Thymus (tissue), 14 donors: ENCODE data around the gene RNASE11. TPM values are rescaled to one million over a fixed set of nuclear protein-coding genes. Genes with fewer than 3 reads are reported as not detected.

Experiments used
- DNase-seq, 9 donors: peaks; one replicate each; pipeline ENCODE4 v3.0.0-alpha.2; 2013; ENCODE audit warnings: low spot score in 9 of 9, low read depth in 6 of 9, missing footprints in 1 of 9
- H3K27ac ChIP-seq, 2 donors: one replicate each; pipeline ENCODE4 v1.5.1; 2013; ENCODE audit warnings: control low read depth in 1 of 2, low read depth in 1 of 2, low read length in 1 of 2, mild to moderate bottlenecking in 1 of 2, moderate library complexity in 1 of 2
- H3K27me3 ChIP-seq, 2 donors: one replicate each; pipeline ENCODE4 v1.5.1; 2013; ENCODE audit warnings: low read length in 1 of 2; ENCODE audit not compliant: control insufficient read depth in 2 of 2, insufficient read depth in 1 of 2
- H3K36me3 ChIP-seq, 2 donors: one replicate each; pipeline ENCODE4 v1.5.1; 2013; ENCODE audit warnings: low read length in 1 of 2, mild to moderate bottlenecking in 1 of 2, moderate library complexity in 1 of 2; ENCODE audit not compliant: control insufficient read depth in 2 of 2, insufficient read depth in 2 of 2
- H3K4me1 ChIP-seq, 2 donors: one replicate each; pipeline ENCODE4 v1.5.1; 2013; ENCODE audit warnings: low read length in 2 of 2; ENCODE audit not compliant: control insufficient read depth in 2 of 2, insufficient read depth in 2 of 2
- H3K4me3 ChIP-seq, 2 donors: one replicate each; pipeline ENCODE4 v1.5.1; 2013; ENCODE audit warnings: low read length in 2 of 2, control low read depth in 1 of 2, mild to moderate bottlenecking in 1 of 2
- H3K9me3 ChIP-seq, 2 donors: one replicate each; pipeline ENCODE4 v1.5.1; 2013; ENCODE audit warnings: low read length in 1 of 2, mild to moderate bottlenecking in 1 of 2; ENCODE audit not compliant: control insufficient read depth in 2 of 2, insufficient read depth in 1 of 2
- WGBS: extraction: QIAGEN DNeasy Blood & Tissue Kit; methylation state at CpG from one replicate; pipeline ENCODE4 v1.1.7; 2013; 5-methylcytosine and 5-hydroxymethylcytosine counted together
- long read RNA-seq, 10 donors: transcript quantifications; one replicate each; lab custom pipeline, GENCODE V29; 2026
- polyA plus RNA-seq: library from polyadenylated mRNA; stranded (reverse); fragments of 200-250 nt; gene quantifications from one replicate; pipeline ENCODE4 v1.2.3, GENCODE V29; 2013
- total RNA-seq: library from RNA; stranded (reverse); fragments of 120-200 nt; gene quantifications from one replicate; pipeline ENCODE4 v1.2.4, GENCODE V29; 2013
- donor health status: healthy.

Gene RNASE11
- not detected for total RNA-seq
- 0.02 TPM for polyA plus RNA-seq
- long read RNA-seq, donor 1, result 0 reads
- long read RNA-seq, donor 2, result 0 reads
- long read RNA-seq, donor 3, result 0 reads
- long read RNA-seq, donor 4, result 0 reads
- long read RNA-seq, donor 5, result 0 reads
- long read RNA-seq, donor 6, result 0 reads
- long read RNA-seq, donor 7, result 0 reads
- long read RNA-seq, donor 8, result 0 reads
- long read RNA-seq, donor 9, result 0 reads
- long read RNA-seq, donor 10, result 0 reads

GRCh38 chr14:20587489-20588154, at the start of gene RNASE11:
TSS of gene RNASE11 (minus strand) at chr14:20588001.
- H3K27ac ChIP-seq, result no peak within 1 kb of the TSS
- no peaks in the 10 kb centered on the region for H3K4me1 ChIP-seq
- H3K36me3 ChIP-seq, result no peaks in the 10 kb centered on the region
- no peak for DNase-seq
- H3K4me3 ChIP-seq, result no peak within 1 kb of the TSS
- H3K9me3 ChIP-seq, result no peaks in the 10 kb centered on the region
- 95% methylated on average over 6 of the region's 6 CpGs for WGBS
- no peaks in the 10 kb centered on the region for H3K27me3 ChIP-seq

DNA sequence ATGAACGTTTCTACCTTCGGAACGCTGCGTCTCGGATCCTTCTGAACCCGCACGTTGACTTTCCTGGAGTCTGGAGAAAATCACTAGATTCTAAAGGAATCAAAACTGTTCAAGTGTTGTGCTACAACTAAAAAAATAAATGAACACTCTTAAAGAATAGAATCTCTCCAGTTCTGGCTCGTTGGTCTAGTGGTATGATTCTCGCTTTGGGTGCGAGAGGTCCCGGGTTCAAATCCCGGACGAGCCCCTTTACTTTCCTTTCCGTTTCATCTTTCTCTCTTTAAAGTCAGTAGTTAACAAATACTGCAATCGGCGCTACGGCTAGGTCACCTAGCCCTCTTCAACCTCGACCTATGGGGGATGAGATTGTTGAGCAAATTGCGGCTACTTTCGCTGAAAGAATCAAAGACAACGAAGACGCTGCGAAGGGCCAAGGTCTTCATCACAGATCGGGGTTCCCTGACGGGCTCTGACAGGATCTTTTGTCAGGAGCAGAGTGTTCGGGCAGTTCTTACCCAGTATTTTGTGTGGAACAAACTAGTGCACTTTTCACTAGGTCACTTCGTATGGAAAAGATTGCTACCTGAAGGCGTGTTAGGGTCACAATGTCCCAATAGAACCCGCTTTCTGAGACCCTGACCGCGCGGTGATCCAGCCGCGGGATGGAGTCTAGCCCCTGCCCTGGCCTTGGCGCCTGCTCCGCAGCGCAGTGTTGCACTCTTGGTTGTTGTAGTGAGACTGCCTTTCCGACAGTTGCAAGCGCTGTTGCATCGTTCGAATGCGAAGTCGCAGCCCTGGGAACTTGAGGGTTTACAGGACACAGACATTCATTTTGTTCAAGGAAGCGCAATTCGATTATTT, 45.3 kb upstream of the RNASE11 start:
- Histone ChIP-seq H3K36me3 (no peaks in the 10 kb centered on the region), H3K27me3 (peaks cover 35 to 67% of the 10 kb centered on the region in 2 donors), H3K27ac (no peak overlapping the region), H3K9me3 (peaks cover 4% of the 10 kb centered on the region in 2 donors), H3K4me1 (peaks cover 4 to 15% of the 10 kb centered on the region in 2 donors), H3K4me3 (peak overlapping the region in 1 of 2 donors; percentile 35)
- DNase-seq, result peak in 2 of 9 donors; percentile 31 to 44
- WGBS, result 9% methylated on average over 45 of the region's 45 CpGs

GRCh38 chr14:20632448-20632830, 44.6 kb upstream of the RNASE11 start:
- Histone ChIP-seq H3K9me3 (peaks cover 4% of the 10 kb centered on the region in 2 donors), H3K36me3 (no peaks in the 10 kb centered on the region), H3K4me3 (peak overlapping the region in 1 of 2 donors; percentile 35), H3K4me1 (peaks cover 4 to 15% of the 10 kb centered on the region in 2 donors), H3K27me3 (peaks cover 36 to 71% of the 10 kb centered on the region in 2 donors), H3K27ac (no peak overlapping the region)
- under 1% methylated on average over 19 of the region's 19 CpGs for WGBS
- no peak for DNase-seq

GRCh38 chr14:20631880-20632389, 44.1 kb upstream of the RNASE11 start:
- peak overlapping the region in 1 of 2 donors; percentile 35 for H3K4me3 ChIP-seq
- no peak overlapping the region for H3K27ac ChIP-seq
- H3K36me3 ChIP-seq, result no peaks in the 10 kb centered on the region
- 3% methylated on average over 18 of the region's 18 CpGs for WGBS
- H3K4me1 ChIP-seq, result peaks cover 4 to 15% of the 10 kb centered on the region in 2 donors
- peaks cover 4% of the 10 kb centered on the region in 2 donors for H3K9me3 ChIP-seq
- DNase-seq, result no peak
- peaks cover 41 to 73% of the 10 kb centered on the region in 2 donors for H3K27me3 ChIP-seq

- Histone ChIP-seq H3K4me1 (peaks cover 4 to 15% of the 10 kb centered on the region in 2 donors), H3K27me3 (peaks cover 46 to 80% of the 10 kb centered on the region in 2 donors), H3K4me3 (peak overlapping the region in 1 of 2 donors; percentile 20), H3K27ac (no peak overlapping the region), H3K9me3 (peaks cover 4% of the 10 kb centered on the region in 2 donors), H3K36me3 (no peaks in the 10 kb centered on the region)
- WGBS, result 3% methylated on average over 19 of the region's 19 CpGs
- peak in 1 of 9 donors; percentile 40 for DNase-seq
Measured at GRCh38 chr14:20631023-20631879, 43.5 kb upstream of the RNASE11 start.

DNA sequence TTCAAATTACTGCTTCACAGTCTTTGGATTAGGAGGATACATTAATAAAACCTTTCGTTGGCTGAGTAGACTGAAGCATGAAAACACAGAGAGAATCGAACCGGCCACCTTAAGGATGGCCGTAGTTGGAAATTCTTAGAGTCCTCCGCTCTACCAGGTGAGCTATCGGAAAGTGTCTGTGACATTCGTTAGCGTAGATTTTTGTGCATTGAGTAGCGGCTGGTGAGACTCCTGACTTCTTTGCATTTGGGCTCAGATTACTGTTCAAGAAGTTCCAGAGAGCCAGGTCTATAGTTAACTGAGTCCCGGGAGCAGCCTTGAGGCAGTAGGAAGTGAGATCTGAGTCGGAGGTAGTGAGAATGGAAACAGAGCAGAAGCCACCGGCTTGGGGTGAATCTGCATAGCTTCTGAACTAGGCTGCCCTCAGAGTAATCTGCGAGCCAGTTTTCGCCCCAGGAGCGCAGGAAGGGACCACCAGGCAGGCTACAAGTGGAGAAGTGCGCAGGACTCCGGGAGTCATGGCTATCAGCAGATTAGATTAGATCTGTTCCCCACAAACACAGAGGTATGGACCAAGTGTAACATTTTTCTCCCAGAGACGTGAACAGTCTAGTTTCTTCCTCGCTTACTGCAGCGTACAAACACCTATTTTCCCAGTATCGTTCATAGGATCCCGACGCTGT, 42.7 kb upstream of the RNASE11 start:
- Histone ChIP-seq H3K36me3 (no peaks in the 10 kb centered on the region), H3K9me3 (peaks cover 4% of the 10 kb centered on the region in 2 donors), H3K27me3 (peaks cover 46 to 87% of the 10 kb centered on the region in 2 donors), H3K4me3 (peak overlapping the region in 1 of 2 donors; percentile 8), H3K27ac (no peak overlapping the region), H3K4me1 (peaks cover 4 to 15% of the 10 kb centered on the region in 2 donors)
- WGBS, result 4% methylated on average over 23 of the region's 23 CpGs
- DNase-seq, result peak in 1 of 9 donors; percentile 33

GRCh38 chr14:20628063-20628854, 40.5 kb upstream of the RNASE11 start:
- Histone ChIP-seq H3K9me3 (peaks cover 0 to 2% of the 10 kb centered on the region in 2 donors), H3K27ac (no peak overlapping the region), H3K27me3 (peaks cover 48 to 97% of the 10 kb centered on the region in 2 donors), H3K4me3 (no peak overlapping the region), H3K36me3 (no peaks in the 10 kb centered on the region), H3K4me1 (peaks cover 6 to 15% of the 10 kb centered on the region in 2 donors)
- WGBS, result 58% methylated on average over 10 of the region's 10 CpGs
- no peak for DNase-seq
